ENCODE results near the gene SDSL.

DNA sequence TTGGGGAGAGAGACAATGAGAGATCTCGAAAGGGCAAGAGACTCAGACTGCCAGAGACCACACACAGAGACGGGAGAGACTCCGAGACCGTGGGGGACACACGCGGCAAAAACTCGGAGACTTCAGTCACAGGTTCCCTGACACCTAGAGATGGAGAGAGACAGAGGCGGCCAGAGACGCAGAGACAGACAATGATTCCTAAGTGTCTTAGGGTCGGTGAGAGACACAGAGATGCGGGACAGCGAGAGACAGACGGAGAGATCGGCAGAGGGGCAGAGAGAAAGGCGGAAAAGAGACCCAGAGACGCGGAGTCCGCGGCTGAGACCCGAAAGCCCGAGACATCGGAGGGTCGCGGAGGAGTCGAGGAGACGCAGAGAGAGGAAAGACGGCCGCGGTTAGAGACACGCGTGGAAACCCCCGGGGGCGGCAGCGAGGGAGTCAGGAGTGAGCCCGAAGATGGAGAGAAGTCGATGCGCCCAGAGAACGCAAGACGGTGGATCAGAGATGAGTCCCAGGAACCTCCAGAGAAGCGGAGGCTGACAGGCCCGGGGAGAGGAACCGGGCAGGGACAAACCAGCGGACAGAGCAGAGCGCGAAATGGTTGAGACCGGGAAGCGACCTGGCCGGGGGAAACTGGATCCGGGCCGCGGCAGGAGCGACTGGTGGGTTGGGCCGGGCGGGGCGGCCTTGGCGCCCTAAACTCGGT is 41.7 kb downstream of the SDSL start:
- TF ChIP-seq, protein P1, sequence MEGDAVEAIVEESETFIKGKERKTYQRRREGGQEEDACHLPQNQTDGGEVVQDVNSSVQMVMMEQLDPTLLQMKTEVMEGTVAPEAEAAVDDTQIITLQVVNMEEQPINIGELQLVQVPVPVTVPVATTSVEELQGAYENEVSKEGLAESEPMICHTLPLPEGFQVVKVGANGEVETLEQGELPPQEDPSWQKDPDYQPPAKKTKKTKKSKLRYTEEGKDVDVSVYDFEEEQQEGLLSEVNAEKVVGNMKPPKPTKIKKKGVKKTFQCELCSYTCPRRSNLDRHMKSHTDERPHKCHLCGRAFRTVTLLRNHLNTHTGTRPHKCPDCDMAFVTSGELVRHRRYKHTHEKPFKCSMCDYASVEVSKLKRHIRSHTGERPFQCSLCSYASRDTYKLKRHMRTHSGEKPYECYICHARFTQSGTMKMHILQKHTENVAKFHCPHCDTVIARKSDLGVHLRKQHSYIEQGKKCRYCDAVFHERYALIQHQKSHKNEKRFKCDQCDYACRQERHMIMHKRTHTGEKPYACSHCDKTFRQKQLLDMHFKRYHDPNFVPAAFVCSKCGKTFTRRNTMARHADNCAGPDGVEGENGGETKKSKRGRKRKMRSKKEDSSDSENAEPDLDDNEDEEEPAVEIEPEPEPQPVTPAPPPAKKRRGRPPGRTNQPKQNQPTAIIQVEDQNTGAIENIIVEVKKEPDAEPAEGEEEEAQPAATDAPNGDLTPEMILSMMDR (IDR thresholded peaks at IDR 0.05): no peak
- no peak for TF ChIP-seq POLR2A (IDR thresholded peaks at IDR 0.05)

All from Peyer's patch (tissue), 4 donors.